ENCODE results near the gene GPX4. TPM values are rescaled to one million over a fixed set of nuclear protein-coding genes. Genes with fewer than 3 reads are reported as not detected.

Gene GPX4
- total RNA-seq, 2 experiments from 2014 or later = 148 to 203 TPM

- H4K20me1 ChIP-seq (ENCODE audit: insufficient read depth, low read length) = no peaks in the 10 kb centered on the region
- no peak overlapping the region for H2AFZ ChIP-seq (ENCODE audit: low read length)
- ChIA-PET POLR2A (no interaction called here), CTCF (ENCODE audit: unreplicated experiment) (no interaction called here)
- no peaks in the 10 kb centered on the region for H3K79me2 ChIP-seq (ENCODE audit: insufficient read depth, low read depth, low read length)
- H3K36me3 ChIP-seq (ENCODE audit: insufficient read depth, low read length) = peaks cover 16% of the 10 kb centered on the region
- H3K4me3 ChIP-seq (ENCODE audit: low read depth, low read length, poor library complexity, severe bottlenecking) = no peak overlapping the region
- no peak for TF ChIP-seq CTCF (conservative IDR thresholded peaks at IDR 0.05; ENCODE audit: low read length)
- no peak for TF ChIP-seq EZH2phosphoT487 (IDR thresholded peaks at IDR 0.05; ENCODE audit: borderline replicate concordance, low read depth, low read length)
- no peak overlapping the region for H3K4me2 ChIP-seq (ENCODE audit: low read length)
- H3K9me2 ChIP-seq (ENCODE audit: insufficient read depth, low read length) = no peaks in the 10 kb centered on the region
- H3K9me3 ChIP-seq (ENCODE audit: low read length) = no peaks in the 10 kb centered on the region
- intact Hi-C loops (cut with micrococcal nuclease; ENCODE audit: unreplicated experiment) = no loop called here
- no TSS peak for BruUV-seq (replicated peaks)
- no peak overlapping the region for H3K27ac ChIP-seq (ENCODE audit: low read depth, low read length, poor library complexity, severe bottlenecking)
- no peaks in the 10 kb centered on the region for H3K4me1 ChIP-seq (ENCODE audit: insufficient read depth, low read length, poor library complexity, severe bottlenecking)
- no peak for DNase-seq (ENCODE audit: low spot score)
Observed at GRCh38 chr19:1153891-1154730, 50.3 kb downstream of the GPX4 start.

DNA sequence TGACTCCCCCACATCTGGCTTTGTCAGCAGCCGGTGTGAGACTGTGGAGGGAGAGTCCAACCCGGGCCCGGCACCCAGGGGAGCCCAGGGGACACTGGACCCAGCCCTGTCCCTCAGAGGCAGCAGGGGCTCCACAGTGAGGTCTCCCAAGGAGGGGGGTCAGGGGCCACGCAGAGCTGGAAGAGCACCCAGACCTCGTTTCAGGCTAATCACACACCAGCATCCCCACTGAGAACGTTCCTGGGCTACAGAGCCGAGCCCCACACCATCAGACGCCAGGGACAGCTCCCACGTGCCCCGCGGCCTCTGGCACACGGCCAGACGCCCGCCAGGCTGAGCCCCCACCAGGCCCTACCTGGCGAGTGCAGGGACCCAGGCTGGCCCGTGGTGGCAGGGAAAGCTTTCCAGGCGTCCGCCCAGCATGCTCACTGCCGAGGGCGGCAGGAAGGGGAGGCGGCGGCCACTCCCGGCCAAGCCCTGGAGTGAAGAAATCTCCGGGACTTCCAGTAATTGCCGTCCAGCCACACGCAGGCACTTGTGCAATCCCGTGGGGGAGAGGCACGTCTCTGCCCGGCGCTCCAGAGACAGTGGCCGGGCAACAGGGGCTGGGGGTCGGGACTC lies 51.0 kb downstream of the GPX4 start:
- Histone ChIP-seq H2AFZ (ENCODE audit: low read length) (no peak overlapping the region), H3K27ac (ENCODE audit: low read depth, low read length, poor library complexity, severe bottlenecking) (no peak overlapping the region), H4K20me1 (ENCODE audit: insufficient read depth, low read length) (no peaks in the 10 kb centered on the region), H3K4me2 (ENCODE audit: low read length) (no peak overlapping the region), H3K79me2 (ENCODE audit: insufficient read depth, low read depth, low read length) (no peaks in the 10 kb centered on the region), H3K4me3 (ENCODE audit: low read depth, low read length, poor library complexity, severe bottlenecking) (no peak overlapping the region), H3K9me2 (ENCODE audit: insufficient read depth, low read length) (no peaks in the 10 kb centered on the region), H3K9me3 (ENCODE audit: low read length) (no peaks in the 10 kb centered on the region), H3K36me3 (ENCODE audit: insufficient read depth, low read length) (peaks cover 16% of the 10 kb centered on the region), H3K4me1 (ENCODE audit: insufficient read depth, low read length, poor library complexity, severe bottlenecking) (no peaks in the 10 kb centered on the region)
- CTCF ChIA-PET (ENCODE audit: unreplicated experiment) = no interaction called here
- TF ChIP-seq EZH2phosphoT487 (IDR thresholded peaks at IDR 0.05; ENCODE audit: borderline replicate concordance, low read depth, low read length) = no peak
- no peak for TF ChIP-seq CTCF (conservative IDR thresholded peaks at IDR 0.05; ENCODE audit: low read length)
- no TSS peak for BruUV-seq (replicated peaks)
- intact Hi-C loops (cut with micrococcal nuclease; ENCODE audit: unreplicated experiment) = no loop called here
- POLR2A ChIA-PET = no interaction called here
- no peak for DNase-seq (ENCODE audit: low spot score)

Measured in OCI-LY7 (cell line).